Left lung (tissue), 10 donors: ENCODE data around the gene LAIR1. TPM values are rescaled to one million over a fixed set of nuclear protein-coding genes. Genes with fewer than 3 reads are reported as not detected.
A peak's percentile ranks its signal among the peaks of the same experiment; 100 is the strongest.

Source experiments
- ATAC-seq: fragments of 200-7000 bp; cut with Tn5 transposase; one replicate; pipeline ENCODE4 v1.9.1; 2020; ENCODE audit warnings: moderate library complexity
- DNase-seq, 4 donors: peaks; one replicate each; pipeline ENCODE4 v3.0.0-alpha.2; 2013 to 2020
- H3K27ac ChIP-seq, 2 donors: fragments of 200-600 bp; sonication (generic) in 1 of 2; one replicate each; pipeline versions ENCODE4 v1.5.0 to v1.8.0; 2020 to 2021
- H3K27me3 ChIP-seq, 2 donors: fragments of 200-600 bp; sonication (generic) in 1 of 2; one replicate each; pipeline versions ENCODE4 v1.5.0 to v1.8.0; 2020 to 2021
- H3K36me3 ChIP-seq, 2 donors: fragments of 200-600 bp; sonication (generic) in 1 of 2; one replicate each; pipeline versions ENCODE4 v1.5.0 to v1.8.0; 2020 to 2021
- H3K4me1 ChIP-seq, 2 donors: fragments of 200-600 bp; one replicate each; pipeline ENCODE4 v1.8.0; 2021
- H3K4me3 ChIP-seq, 2 donors: fragments of 200-600 bp; sonication (generic) in 1 of 2; one replicate each; pipeline versions ENCODE4 v1.5.0 to v1.8.0; 2020 to 2021; ENCODE audit warnings: mild to moderate bottlenecking in 1 of 2
- H3K9me3 ChIP-seq, 2 donors: fragments of 200-600 bp; sonication (generic) in 1 of 2; one replicate each; pipeline versions ENCODE4 v1.5.0 to v1.8.0; 2020 to 2021
- CTCF ChIP-seq, 2 donors: fragments of 200-600 bp; sonication (generic) in 1 of 2; IDR thresholded peaks; one replicate each; pipeline versions ENCODE4 v1.5.0 to v1.8.0; 2021; ENCODE audit warnings: antibody characterized with exemption in 2 of 2
- intact Hi-C, 2 donors: fragments of 100-400 bp; cut with DNase I; formaldehyde crosslinking; loops; one replicate each; pipeline versions ENCODE4 v1.11.2 to v1.14.2; 2022
- polyA plus RNA-seq, 6 donors: library from polyadenylated mRNA; unstranded; fragments of 120-200 nt; gene quantifications; one replicate each; pipeline ENCODE4 v1.2.1, GENCODE V29; 2013; ENCODE audit not compliant: insufficient read length in 6 of 6
- total RNA-seq, 2 donors: library from RNA; stranded (reverse); fragmentation: NEBNext Ultra II Directional; extraction: Animal tissue kit (Norgen Biotek cat#: 25700); gene quantifications; one replicate each; pipeline ENCODE4 v1.2.1, GENCODE V29; 2021
- donor health status: DM: no; HTN: yes; CAD: no.
- donor health status: DM: no; HTN: no; CAD: no.

The LAIR1 gene
- total and polyA plus RNA-seq, 8 donors, result 5.0 to 172 (median 7.5) TPM

GRCh38 chr19:54312011-54312410, 52.7 kb downstream of the LAIR1 start:
- H3K4me3 ChIP-seq, result peak overlapping the region in 1 of 2 donors; percentile 48
- DNase-seq (no peak), ATAC-seq (no peak)
- H3K27ac ChIP-seq, result peak overlapping the region in 1 of 2 donors; percentile 90
- TF ChIP-seq CTCF (IDR thresholded peaks at IDR 0.05), result no peak
- intact Hi-C loops, result no loop called here
- peaks cover 0 to 61% of the 10 kb centered on the region in 2 donors for H3K4me1 ChIP-seq
- no peaks in the 10 kb centered on the region for H3K9me3 ChIP-seq
- peaks cover 0 to 72% of the 10 kb centered on the region in 2 donors for H3K27me3 ChIP-seq
- H3K36me3 ChIP-seq, result peaks cover 0 to 30% of the 10 kb centered on the region in 2 donors

GRCh38 chr19:54311486-54311885, 53.2 kb downstream of the LAIR1 start:
- ATAC-seq (no peak), DNase-seq (no peak)
- Histone ChIP-seq H3K36me3 (peaks cover 0 to 34% of the 10 kb centered on the region in 2 donors), H3K27ac (peak overlapping the region in 1 of 2 donors; percentile 90), H3K27me3 (peaks cover 0 to 67% of the 10 kb centered on the region in 2 donors), H3K9me3 (no peaks in the 10 kb centered on the region), H3K4me1 (peaks cover 0 to 56% of the 10 kb centered on the region in 2 donors), H3K4me3 (peak overlapping the region in 1 of 2 donors; percentile 48)
- TF ChIP-seq CTCF (IDR thresholded peaks at IDR 0.05), result no peak
- intact Hi-C loops, result no loop called here

GRCh38 chr19:54310543-54310942, 54.2 kb downstream of the LAIR1 start:
- Histone ChIP-seq H3K36me3 (peaks cover 0 to 40% of the 10 kb centered on the region in 2 donors), H3K27ac (no peak overlapping the region), H3K4me3 (peak overlapping the region in 1 of 2 donors; percentile 48), H3K27me3 (peaks cover 0 to 67% of the 10 kb centered on the region in 2 donors), H3K9me3 (no peaks in the 10 kb centered on the region), H3K4me1 (peaks cover 0 to 46% of the 10 kb centered on the region in 2 donors)
- no peak for TF ChIP-seq CTCF (IDR thresholded peaks at IDR 0.05)
- no peak for ATAC-seq
- intact Hi-C loops, result no loop called here
- DNase-seq, result no peak

GRCh38 chr19:54309811-54310210, 54.9 kb downstream of the LAIR1 start:
- peak overlapping the region in 1 of 2 donors; percentile 48 for H3K4me3 ChIP-seq
- no peak overlapping the region for H3K27ac ChIP-seq
- H3K27me3 ChIP-seq, result peaks cover 0 to 70% of the 10 kb centered on the region in 2 donors
- ATAC-seq (no peak), DNase-seq (peak in 1 of 4 donors; percentile 62)
- peaks cover 0 to 50% of the 10 kb centered on the region in 2 donors for H3K4me1 ChIP-seq
- TF ChIP-seq CTCF (IDR thresholded peaks at IDR 0.05), result no peak
- intact Hi-C loops, result no loop called here
- H3K36me3 ChIP-seq, result peaks cover 0 to 40% of the 10 kb centered on the region in 2 donors
- H3K9me3 ChIP-seq, result no peaks in the 10 kb centered on the region

GRCh38 chr19:54307389-54308020, 57.2 kb downstream of the LAIR1 start:
- Histone ChIP-seq H3K9me3 (no peaks in the 10 kb centered on the region), H3K4me1 (peaks cover 0 to 50% of the 10 kb centered on the region in 2 donors), H3K27ac (no peak overlapping the region), H3K27me3 (peaks cover 0 to 56% of the 10 kb centered on the region in 2 donors), H3K4me3 (no peak overlapping the region), H3K36me3 (peaks cover 0 to 40% of the 10 kb centered on the region in 2 donors)
- TF ChIP-seq CTCF (IDR thresholded peaks at IDR 0.05), result no peak
- DNase-seq, result no peak
- ATAC-seq, result no peak
- intact Hi-C loops, result no loop called here
